ENCODE results near the gene PSKH1. TPM values are rescaled to one million over a fixed set of nuclear protein-coding genes. Genes with fewer than 3 reads are reported as not detected.

The PSKH1 gene
- total and polyA plus RNA-seq, 2 donors from 2014 or later, result 23.6 to 33.2 TPM

GRCh38 chr16:67966549-67967182 lies 73.6 kb downstream of the PSKH1 start:
- Histone ChIP-seq H3K4me3 (ENCODE audit: low read length in 3 of 3) (peak overlapping the region; percentile 70 to 93 (median 75)), H3K9ac (ENCODE audit: low read length in 3 of 3) (peak overlapping the region; percentile 4 to 98 (median 37)), H3K27ac (ENCODE audit: low read depth in 2 of 2, low read length in 2 of 2) (no peak overlapping the region), H3K36me3 (ENCODE audit: control insufficient read depth in 2 of 3, insufficient read depth in 3 of 3, low read length in 3 of 3) (peaks cover 0 to 15% (median 0%) of the 10 kb centered on the region in 3 donors), H3K4me1 (ENCODE audit: control insufficient read depth in 2 of 3, insufficient read depth in 2 of 3, low read depth in 1 of 3, low read length in 3 of 3) (peaks cover 0 to 22% (median 7%) of the 10 kb centered on the region in 3 donors), H3K9me3 (ENCODE audit: control insufficient read depth in 2 of 3, insufficient read depth in 1 of 3, low read length in 3 of 3) (no peaks in the 10 kb centered on the region), H3K27me3 (ENCODE audit: control insufficient read depth, insufficient read depth, low read length) (no peaks in the 10 kb centered on the region)
- FAIRE-seq (no peak), DNase-seq (no peak)
- intact Hi-C loops (cut with DNase I), result no loop called here
- TF ChIP-seq CTCF (IDR thresholded peaks at IDR 0.05; ENCODE audit: borderline replicate concordance, extremely low read depth, insufficient read depth), result no peak

- no peak for TF ChIP-seq CTCF (IDR thresholded peaks at IDR 0.05; ENCODE audit: borderline replicate concordance, extremely low read depth, insufficient read depth)
- peaks cover 0 to 8% (median 0%) of the 10 kb centered on the region in 3 donors for H3K36me3 ChIP-seq (ENCODE audit: control insufficient read depth in 2 of 3, insufficient read depth in 3 of 3, low read length in 3 of 3)
- H3K27ac ChIP-seq (ENCODE audit: low read depth in 2 of 2, low read length in 2 of 2), result peak overlapping the region; percentile 93 to 95
- no peaks in the 10 kb centered on the region for H3K27me3 ChIP-seq (ENCODE audit: control insufficient read depth, insufficient read depth, low read length)
- H3K9me3 ChIP-seq (ENCODE audit: control insufficient read depth in 2 of 3, insufficient read depth in 1 of 3, low read length in 3 of 3), result no peaks in the 10 kb centered on the region
- peaks cover 0 to 22% (median 7%) of the 10 kb centered on the region in 3 donors for H3K4me1 ChIP-seq (ENCODE audit: control insufficient read depth in 2 of 3, insufficient read depth in 2 of 3, low read depth in 1 of 3, low read length in 3 of 3)
- FAIRE-seq, result no peak
- H3K9ac ChIP-seq (ENCODE audit: low read length in 3 of 3), result peak overlapping the region; percentile 4 to 98 (median 64)
- H3K4me3 ChIP-seq (ENCODE audit: low read length in 3 of 3), result peak overlapping the region; percentile 70 to 93 (median 75)
- peak in 4 of 5 donors; percentile 29 to 67 (median 54) for DNase-seq
- intact Hi-C loops (cut with DNase I), result no loop called here
These were observed 74.3 kb downstream of the PSKH1 start for GRCh38 chr16:67967183-67967957.

GRCh38 chr16:67967958-67968399 lies 74.9 kb downstream of the PSKH1 start:
- H3K4me1 ChIP-seq (ENCODE audit: control insufficient read depth in 2 of 3, insufficient read depth in 2 of 3, low read depth in 1 of 3, low read length in 3 of 3), result peaks cover 0 to 22% (median 7%) of the 10 kb centered on the region in 3 donors
- peak overlapping the region; percentile 70 to 93 (median 75) for H3K4me3 ChIP-seq (ENCODE audit: low read length in 3 of 3)
- H3K9me3 ChIP-seq (ENCODE audit: control insufficient read depth in 2 of 3, insufficient read depth in 1 of 3, low read length in 3 of 3), result no peaks in the 10 kb centered on the region
- H3K27me3 ChIP-seq (ENCODE audit: control insufficient read depth, insufficient read depth, low read length), result no peaks in the 10 kb centered on the region
- no peak for FAIRE-seq
- peaks cover 0 to 2% (median 0%) of the 10 kb centered on the region in 3 donors for H3K36me3 ChIP-seq (ENCODE audit: control insufficient read depth in 2 of 3, insufficient read depth in 3 of 3, low read length in 3 of 3)
- H3K27ac ChIP-seq (ENCODE audit: low read depth in 2 of 2, low read length in 2 of 2), result peak overlapping the region; percentile 93 to 95
- no peak for TF ChIP-seq CTCF (IDR thresholded peaks at IDR 0.05; ENCODE audit: borderline replicate concordance, extremely low read depth, insufficient read depth)
- DNase-seq, result peak; percentile 31 to 86 (median 73)
- peak overlapping the region; percentile 4 to 98 (median 64) for H3K9ac ChIP-seq (ENCODE audit: low read length in 3 of 3)
- intact Hi-C loops (cut with DNase I), result no loop called here
